GM13977 (cell line): ENCODE measurements around the gene RAB31.

Experiments used
- DNase-seq: peaks from one replicate; pipeline ENCODE4 v3.0.0; 2012; ENCODE audit warnings: low spot score
- CTCF ChIP-seq: IDR thresholded peaks from 2 replicates; pipeline ENCODE4 v1.5.1; 2012; ENCODE audit warnings: mild to moderate bottlenecking, control low read depth; ENCODE audit not compliant: insufficient read depth; ENCODE audit errors: extremely low read depth, missing control alignments
- in situ Hi-C: fragments of 300-500 bp; cut with MboI; formaldehyde crosslinking; loops from one replicate; pipeline ENCODE4 v1.12.0; 2022; ENCODE audit warnings: low sequenced_read_pairs, low pct_unique_long_range_greater_than_20kb, mixed read lengths, inconsistent platforms; ENCODE audit not compliant: unreplicated experiment

Gene RAB31

GRCh38 chr18:9708057-9708433 lies at the start of gene RAB31:
TSS of gene RAB31 (plus strand) at chr18:9708301. CDS start at chr18:9708406, 105 bp downstream.
- peak; percentile 8 for TF ChIP-seq CTCF
- in situ Hi-C loops, result no loop called here
- DNase-seq, result peak; percentile 74

GRCh38 chr18:9659499-9660375 lies 48.4 kb upstream of the RAB31 start:
- no peak for DNase-seq
- TF ChIP-seq CTCF, result no peak
- in situ Hi-C loops, result no loop called here

GRCh38 chr18:9661564-9661963 lies 46.5 kb upstream of the RAB31 start:
- no peak for TF ChIP-seq CTCF
- DNase-seq, result no peak
- in situ Hi-C loops, result no loop called here

GRCh38 chr18:9663377-9663776 lies 44.7 kb upstream of the RAB31 start:
- in situ Hi-C loops, result no loop called here
- DNase-seq, result no peak
- no peak for TF ChIP-seq CTCF

GRCh38 chr18:9665314-9665713 lies 42.8 kb upstream of the RAB31 start:
- in situ Hi-C loops, result no loop called here
- TF ChIP-seq CTCF, result no peak
- no peak for DNase-seq

- no peak for TF ChIP-seq CTCF
- DNase-seq, result no peak
- in situ Hi-C loops, result no loop called here
Observed at GRCh38 chr18:9666548-9666947, 41.6 kb upstream of the RAB31 start.
